Thyroid gland (tissue), 4 donors: Measurements from ENCODE around the gene EFHD2. TPM values are rescaled to one million over a fixed set of nuclear protein-coding genes. Genes with fewer than 3 reads are reported as not detected.

Experiments
- DNase-seq, 2 donors: peaks; one replicate each; pipeline ENCODE4 v3.0.0-alpha.2; 2019
- H3K27ac ChIP-seq, 3 donors: fragments of 200-600 bp; sonication (generic); 1 replicate in 2 of 3; 2 replicates in 1 of 3; pipeline ENCODE4 v1.5.1; 2016 to 2019; ENCODE audit warnings: mild to moderate bottlenecking in 1 of 3, moderate library complexity in 1 of 3
- H3K27me3 ChIP-seq: fragments of 200-600 bp; sonication (generic); one replicate; pipeline ENCODE4 v1.5.1; 2019
- H3K36me3 ChIP-seq, 2 donors: fragments of 200-600 bp; sonication (generic); one replicate each; pipeline ENCODE4 v1.5.1; 2016 to 2019
- H3K4me1 ChIP-seq, 2 donors: fragments of 200-600 bp; sonication (generic); one replicate each; pipeline ENCODE4 v1.5.1; 2017 to 2019
- H3K4me3 ChIP-seq, 3 donors: fragments of 200-600 bp; sonication (generic); replicated peaks in 1 of 3; 1 replicate in 2 of 3; 2 replicates in 1 of 3; pipeline ENCODE4 v1.5.1; 2016; ENCODE audit warnings: mild to moderate bottlenecking in 1 of 3
- H3K9me3 ChIP-seq: fragments of 200-600 bp; sonication (generic); one replicate; pipeline ENCODE4 v1.5.1; 2017
- POLR2A ChIP-seq, 2 donors: fragments of 450-650 bp; IDR thresholded peaks; one replicate each; pipeline ENCODE4 v1.6.1; 2017; ENCODE audit warnings: antibody characterized with exemption in 2 of 2, mild to moderate bottlenecking in 2 of 2, moderate library complexity in 1 of 2
- WGBS, 2 donors: methylation state at CpG; one replicate each; pipeline ENCODE4 v1.1.5; 2017; 5-methylcytosine and 5-hydroxymethylcytosine counted together
- intact Hi-C: fragments of 100-400 bp; cut with DNase I; formaldehyde crosslinking; loops from one replicate; pipeline ENCODE4 v1.15.1; 2023
- total RNA-seq, 4 donors: library from RNA; depleted of rRNA; stranded (reverse); fragments of >200 nt; gene quantifications; one replicate each; pipeline ENCODE4 v1.2.3, GENCODE V29; 2016
- TF ChIP-seq, protein P1 (sequence below), 6 experiments: fragments of 200-600 bp in 3 of 6; fragments of 450-650 bp in 3 of 6; sonication (generic) in 3 of 6; IDR thresholded peaks; one replicate each; pipeline ENCODE4 v1.5.1; 2016 to 2019; ENCODE audit warnings: antibody characterized with exemption in 6 of 6, mild to moderate bottlenecking in 2 of 6, inconsistent platforms in 1 of 6, moderate library complexity in 1 of 6

EFHD2 gene
- total RNA-seq, 4 donors from 2014 or later: 50.9 to 62.6 (median 56.7) TPM

DNA sequence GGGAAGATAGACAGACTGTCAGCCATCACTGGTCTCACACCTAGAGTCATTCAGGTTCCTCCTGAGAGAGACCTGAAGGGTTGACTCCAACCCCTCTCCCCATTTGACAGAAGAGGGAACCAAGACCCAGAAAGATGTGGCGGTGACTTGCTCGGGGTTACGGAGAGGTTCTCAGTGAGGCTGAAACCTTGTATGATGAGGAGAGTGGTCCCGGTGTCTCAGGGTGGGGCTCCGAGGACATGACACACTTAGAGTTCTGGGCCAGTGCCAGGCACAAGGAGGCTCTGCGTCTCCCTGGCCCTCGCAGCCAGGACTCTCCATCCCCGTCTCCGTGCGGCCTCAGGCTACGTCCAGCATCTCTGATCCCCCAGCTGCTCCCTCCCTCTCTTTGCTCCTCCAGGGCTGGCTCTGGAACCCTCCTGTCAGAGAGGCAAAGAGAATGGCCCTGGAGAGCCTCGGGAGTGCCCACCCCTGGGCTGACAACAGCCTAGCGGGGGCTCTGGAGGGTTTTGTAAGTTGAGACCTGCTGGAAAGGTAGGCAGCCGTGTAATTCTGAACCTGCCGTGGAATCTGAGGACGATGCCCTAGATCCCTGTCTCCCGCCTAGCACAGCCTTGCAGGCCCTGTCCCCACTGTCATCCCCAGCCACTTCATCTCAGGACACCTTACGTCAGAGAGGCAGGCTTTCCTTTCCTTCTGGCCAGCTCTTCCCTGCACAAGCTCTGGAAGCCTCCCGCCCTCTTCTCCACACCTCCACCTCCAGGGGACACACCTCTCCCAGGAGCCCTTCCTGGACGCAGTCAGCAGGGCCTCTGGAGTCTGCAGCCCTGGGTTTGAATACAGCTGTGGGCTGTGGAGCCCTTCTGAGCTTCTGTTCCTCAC, 4.1 kb downstream of the EFHD2 start:
- no peak for DNase-seq
- intact Hi-C loops: no loop called here
- Histone ChIP-seq H3K4me3 (no peak overlapping the region), H3K27ac (peak overlapping the region in 2 of 3 donors; percentile 67 to 88), H3K4me1 (peaks cover 47 to 76% of the 10 kb centered on the region in 2 donors), H3K27me3 (no peaks in the 10 kb centered on the region), H3K36me3 (no peaks in the 10 kb centered on the region), H3K9me3 (no peaks in the 10 kb centered on the region)
- WGBS, 2 donors: 90 to 95% methylated on average over 20 of the region's 20 CpGs
- TF ChIP-seq, protein P1, sequence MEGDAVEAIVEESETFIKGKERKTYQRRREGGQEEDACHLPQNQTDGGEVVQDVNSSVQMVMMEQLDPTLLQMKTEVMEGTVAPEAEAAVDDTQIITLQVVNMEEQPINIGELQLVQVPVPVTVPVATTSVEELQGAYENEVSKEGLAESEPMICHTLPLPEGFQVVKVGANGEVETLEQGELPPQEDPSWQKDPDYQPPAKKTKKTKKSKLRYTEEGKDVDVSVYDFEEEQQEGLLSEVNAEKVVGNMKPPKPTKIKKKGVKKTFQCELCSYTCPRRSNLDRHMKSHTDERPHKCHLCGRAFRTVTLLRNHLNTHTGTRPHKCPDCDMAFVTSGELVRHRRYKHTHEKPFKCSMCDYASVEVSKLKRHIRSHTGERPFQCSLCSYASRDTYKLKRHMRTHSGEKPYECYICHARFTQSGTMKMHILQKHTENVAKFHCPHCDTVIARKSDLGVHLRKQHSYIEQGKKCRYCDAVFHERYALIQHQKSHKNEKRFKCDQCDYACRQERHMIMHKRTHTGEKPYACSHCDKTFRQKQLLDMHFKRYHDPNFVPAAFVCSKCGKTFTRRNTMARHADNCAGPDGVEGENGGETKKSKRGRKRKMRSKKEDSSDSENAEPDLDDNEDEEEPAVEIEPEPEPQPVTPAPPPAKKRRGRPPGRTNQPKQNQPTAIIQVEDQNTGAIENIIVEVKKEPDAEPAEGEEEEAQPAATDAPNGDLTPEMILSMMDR (IDR thresholded peaks at IDR 0.05): no peak
- no peak for TF ChIP-seq POLR2A (IDR thresholded peaks at IDR 0.05)

DNA sequence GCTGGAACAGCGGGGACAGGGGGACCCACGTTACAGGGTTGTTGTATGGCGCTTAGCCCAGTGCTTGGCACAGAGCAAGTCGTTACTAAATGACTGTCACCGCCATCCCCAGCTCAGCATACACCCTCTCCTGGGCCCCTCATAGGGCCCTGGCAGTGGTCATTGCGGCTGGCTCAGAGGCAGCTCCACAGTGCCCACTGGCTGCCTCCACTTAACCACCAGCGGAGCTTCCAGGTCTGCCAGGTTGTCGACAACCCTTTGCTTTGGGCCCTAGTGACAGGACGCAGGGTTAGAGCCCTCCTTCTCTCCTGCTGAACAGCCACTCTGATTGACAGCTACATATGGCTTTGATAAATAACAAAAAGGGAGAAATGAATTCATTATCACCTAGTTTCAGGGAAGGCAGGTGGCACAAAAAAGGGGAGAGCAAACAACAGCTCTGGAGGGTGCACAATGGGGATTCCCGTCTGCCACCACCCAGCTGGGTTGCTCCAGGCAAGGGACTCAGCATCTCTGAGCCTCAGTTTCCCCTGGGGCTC, 4.8 kb downstream of the EFHD2 start:
- H3K27me3 ChIP-seq: no peaks in the 10 kb centered on the region
- H3K9me3 ChIP-seq: no peaks in the 10 kb centered on the region
- 92 to 97% methylated on average over 7 to 10 of the region's 10 CpGs for WGBS, 2 donors
- TF ChIP-seq POLR2A (IDR thresholded peaks at IDR 0.05): no peak
- TF ChIP-seq, protein P1 (IDR thresholded peaks at IDR 0.05): no peak
- no peak overlapping the region for H3K27ac ChIP-seq
- no peaks in the 10 kb centered on the region for H3K36me3 ChIP-seq
- intact Hi-C loops: no loop called here
- peaks cover 47 to 78% of the 10 kb centered on the region in 2 donors for H3K4me1 ChIP-seq
- no peak overlapping the region for H3K4me3 ChIP-seq
- no peak for DNase-seq

DNA sequence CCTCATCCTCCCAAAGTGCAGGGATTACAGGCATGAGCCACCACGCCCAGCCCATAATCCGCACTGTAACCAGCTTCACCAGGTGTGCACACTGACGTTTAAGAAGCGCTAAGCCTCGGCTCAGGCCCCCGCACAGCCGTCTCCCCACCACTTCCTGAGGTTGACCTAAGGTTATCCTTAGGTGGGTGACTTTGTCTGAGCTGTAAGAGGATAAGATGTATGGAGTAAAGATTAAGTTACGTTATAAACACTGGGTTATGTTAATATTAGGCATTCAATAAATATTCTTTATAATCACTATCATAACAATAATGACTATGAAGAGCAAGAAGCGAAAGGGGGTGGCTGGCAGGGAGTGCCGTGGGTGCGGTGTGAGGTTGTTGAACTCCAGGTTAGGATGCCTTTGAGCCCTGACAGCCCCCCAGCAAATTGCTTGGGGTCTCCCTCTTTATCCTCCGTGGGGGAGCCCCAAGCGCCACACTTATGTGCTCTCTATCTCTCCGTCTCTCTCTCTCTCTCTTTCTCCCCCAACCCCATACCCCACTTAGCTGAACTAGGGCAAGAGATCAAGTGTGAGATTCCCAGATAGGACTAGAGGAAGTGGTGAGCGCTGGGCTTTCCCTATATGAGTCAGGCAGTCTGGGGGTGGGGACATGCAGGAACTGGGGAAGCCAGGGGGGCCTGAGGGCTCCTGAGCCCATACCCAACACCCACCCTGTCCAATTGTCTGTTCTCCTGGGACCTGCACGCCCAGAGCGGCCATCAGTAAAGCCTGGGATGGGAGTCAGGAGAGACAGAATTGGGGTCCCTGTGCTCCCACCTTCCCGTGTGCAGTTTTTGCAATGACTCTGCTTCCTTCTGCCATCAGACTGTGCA, 7.6 kb downstream of the EFHD2 start:
- intact Hi-C loops: no loop called here
- DNase-seq: no peak
- H3K4me1 ChIP-seq: peaks cover 26 to 65% of the 10 kb centered on the region in 2 donors
- 81 to 82% methylated on average over 18 of the region's 18 CpGs for WGBS, 2 donors
- no peaks in the 10 kb centered on the region for H3K36me3 ChIP-seq
- peak overlapping the region; percentile 81 to 90 (median 86) for H3K27ac ChIP-seq
- TF ChIP-seq POLR2A (IDR thresholded peaks at IDR 0.05): no peak
- TF ChIP-seq, protein P1 (IDR thresholded peaks at IDR 0.05): no peak
- H3K27me3 ChIP-seq: no peaks in the 10 kb centered on the region
- H3K9me3 ChIP-seq: no peaks in the 10 kb centered on the region
- no peak overlapping the region for H3K4me3 ChIP-seq

DNA sequence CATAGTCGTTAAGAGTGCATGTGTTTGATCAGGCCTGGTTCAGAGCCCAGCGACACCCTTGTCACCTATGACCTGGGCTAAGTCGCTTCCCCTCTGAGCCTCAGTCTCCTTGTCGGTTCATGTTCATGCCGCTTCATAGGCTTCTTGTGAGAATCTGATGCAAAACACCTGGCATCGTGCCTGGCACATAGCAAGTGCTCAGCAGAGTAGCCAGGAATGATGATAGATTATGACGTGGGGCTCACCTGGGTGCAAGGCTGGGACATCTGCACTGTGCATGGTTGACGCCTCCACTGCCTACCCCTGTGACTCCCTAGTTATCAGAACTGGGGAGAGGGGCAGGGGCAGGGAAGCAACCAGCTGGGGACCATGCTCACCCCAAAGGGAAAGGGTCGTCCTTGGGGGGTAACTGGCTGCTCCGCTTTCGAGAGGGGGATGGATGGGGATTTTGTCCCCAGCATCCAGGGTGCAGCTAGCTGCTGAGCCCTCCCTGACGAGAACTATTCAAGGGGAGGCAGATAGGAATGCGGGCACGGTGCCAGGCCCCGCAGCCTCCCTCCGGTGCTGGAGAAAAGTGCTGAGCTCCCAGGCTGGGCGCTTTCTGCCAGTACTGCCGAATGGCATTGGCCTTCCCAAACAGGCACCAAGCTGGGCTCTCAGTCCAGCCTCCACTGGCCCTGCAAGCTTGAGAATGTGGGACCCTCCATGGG, 9.3 kb downstream of the EFHD2 start:
- peak; percentile 83 to 92 for DNase-seq
- 53 to 56% methylated on average over 13 to 15 of the region's 18 CpGs for WGBS, 2 donors
- intact Hi-C loops: no loop called here
- Histone ChIP-seq H3K4me1 (peaks cover 15 to 55% of the 10 kb centered on the region in 2 donors), H3K27me3 (no peaks in the 10 kb centered on the region), H3K9me3 (no peaks in the 10 kb centered on the region), H3K27ac (peak overlapping the region; percentile 14 to 63 (median 31)), H3K36me3 (no peaks in the 10 kb centered on the region), H3K4me3 (no peak overlapping the region)
- no peak for TF ChIP-seq POLR2A (IDR thresholded peaks at IDR 0.05)
- TF ChIP-seq, protein P1 (IDR thresholded peaks at IDR 0.05): no peak
